Liver (tissue), 9 donors: Measurements from ENCODE around the gene KSR2. TPM values are rescaled to one million over a fixed set of nuclear protein-coding genes. Genes with fewer than 3 reads are reported as not detected.

Source experiments
- DNase-seq: peaks from one replicate; pipeline ENCODE4 v3.0.0-alpha.2; 2017; ENCODE audit warnings: low spot score
- H3K27ac ChIP-seq, 2 donors: one replicate each; pipeline ENCODE4 v1.7.0; 2013; ENCODE audit warnings: inconsistent platforms in 2 of 2, low read length in 2 of 2, control low read depth in 1 of 2, low read depth in 1 of 2, mild to moderate bottlenecking in 1 of 2
- H3K27me3 ChIP-seq, 4 donors: one replicate each; pipeline versions ENCODE4 v1.6.1 to v1.7.0; 2013; ENCODE audit warnings: low read length in 3 of 4, inconsistent platforms in 1 of 4, mild to moderate bottlenecking in 1 of 4, moderate library complexity in 1 of 4; ENCODE audit not compliant: control insufficient read depth in 4 of 4, insufficient read depth in 4 of 4
- H3K36me3 ChIP-seq, 4 donors: one replicate each; pipeline versions ENCODE4 v1.6.1 to v1.7.0; 2013; ENCODE audit warnings: low read length in 3 of 4, mild to moderate bottlenecking in 3 of 4, low read depth in 1 of 4, moderate library complexity in 1 of 4; ENCODE audit not compliant: control insufficient read depth in 4 of 4, insufficient read depth in 3 of 4
- H3K4me1 ChIP-seq, 4 donors: one replicate each; pipeline versions ENCODE4 v1.6.1 to v1.7.0; 2013; ENCODE audit warnings: low read length in 3 of 4, mild to moderate bottlenecking in 3 of 4, moderate library complexity in 1 of 4; ENCODE audit not compliant: control insufficient read depth in 4 of 4, insufficient read depth in 4 of 4
- H3K4me3 ChIP-seq, 3 donors: one replicate each; pipeline versions ENCODE4 v1.6.1 to v1.7.0; 2013; ENCODE audit warnings: low read length in 3 of 3, control low read depth in 1 of 3, low read depth in 1 of 3, mild to moderate bottlenecking in 1 of 3
- H3K9ac ChIP-seq, 2 donors: one replicate each; pipeline ENCODE4 v1.7.0; 2013; ENCODE audit warnings: low read length in 2 of 2, mild to moderate bottlenecking in 2 of 2, moderate library complexity in 2 of 2, control low read depth in 1 of 2, low read depth in 1 of 2
- H3K9me3 ChIP-seq, 4 donors: one replicate each; pipeline versions ENCODE4 v1.6.1 to v1.7.0; 2013; ENCODE audit warnings: low read length in 3 of 4; ENCODE audit not compliant: control insufficient read depth in 4 of 4
- EGR1 ChIP-seq, 2 donors: IDR thresholded peaks; 2 replicates each; pipeline ENCODE4 v1.6.1; 2016 to 2018; ENCODE audit warnings: antibody characterized with exemption in 2 of 2, low read depth in 2 of 2
- FOXA1 ChIP-seq: IDR thresholded peaks from 2 replicates; pipeline ENCODE4 v1.6.1; 2016; ENCODE audit warnings: antibody characterized with exemption
- FOXA2 ChIP-seq: IDR thresholded peaks from 2 replicates; pipeline ENCODE4 v1.6.1; 2016; ENCODE audit warnings: antibody characterized with exemption
- GABPA ChIP-seq, 2 donors: IDR thresholded peaks in 1 of 2; conservative IDR thresholded peaks in 1 of 2; 2 replicates each; pipeline ENCODE4 v1.6.1; 2016; ENCODE audit warnings: antibody characterized with exemption in 2 of 2, mild to moderate bottlenecking in 1 of 2, moderate library complexity in 1 of 2
- HNF4A ChIP-seq, 2 donors: conservative IDR thresholded peaks; 2 replicates each; pipeline ENCODE4 v1.6.1; 2016; ENCODE audit warnings: antibody characterized with exemption in 2 of 2, mild to moderate bottlenecking in 2 of 2
- JUND ChIP-seq, 2 donors: IDR thresholded peaks; 2 replicates each; pipeline ENCODE4 v1.6.1; 2016; ENCODE audit warnings: antibody characterized with exemption in 2 of 2
- MAX ChIP-seq: IDR thresholded peaks from 2 replicates; pipeline ENCODE4 v1.6.1; 2016; ENCODE audit warnings: antibody characterized with exemption
- NR2F2 ChIP-seq: IDR thresholded peaks from 2 replicates; pipeline ENCODE4 v1.6.1; 2016; ENCODE audit warnings: antibody characterized with exemption
- RAD21 ChIP-seq, 2 donors: IDR thresholded peaks; 2 replicates each; pipeline ENCODE4 v1.6.1; 2016; ENCODE audit warnings: antibody characterized with exemption in 2 of 2, mild to moderate bottlenecking in 2 of 2
- RXRA ChIP-seq, 2 donors: IDR thresholded peaks; 2 replicates each; pipeline ENCODE4 v1.6.1; 2017 to 2018; ENCODE audit warnings: antibody characterized with exemption in 2 of 2, mild to moderate bottlenecking in 1 of 2
- SP1 ChIP-seq: IDR thresholded peaks from 2 replicates; pipeline ENCODE4 v1.6.1; 2018; ENCODE audit warnings: antibody characterized with exemption, mild to moderate bottlenecking
- TAF1 ChIP-seq: conservative IDR thresholded peaks from 2 replicates; pipeline ENCODE4 v1.6.1; 2016; ENCODE audit warnings: antibody characterized with exemption, mild to moderate bottlenecking
- YY1 ChIP-seq: IDR thresholded peaks from 2 replicates; pipeline ENCODE4 v1.6.1; 2016; ENCODE audit warnings: antibody characterized with exemption, mild to moderate bottlenecking
- ZBTB33 ChIP-seq: IDR thresholded peaks from 2 replicates; pipeline ENCODE4 v1.6.1; 2016; ENCODE audit warnings: antibody characterized with exemption
- WGBS: extraction: QIAGEN DNeasy Blood & Tissue Kit; methylation state at CpG from one replicate; pipeline ENCODE4 v1.1.7; 2013; 5-methylcytosine and 5-hydroxymethylcytosine counted together
- polyA plus RNA-seq, 2 donors: library from polyadenylated mRNA; stranded (reverse) in 1 of 2; unstranded in 1 of 2; fragments of 200-250 nt in 1 of 2; fragments of >200 nt in 1 of 2; fragmentation: Nextera tagmentation in 1 of 2; extraction: Ambion mirVana in 1 of 2; gene quantifications; one replicate each; pipeline versions ENCODE4 v1.2.1 to v1.2.3, GENCODE V29; 2013 to 2015
- total RNA-seq, 2 donors: library from RNA; depleted of rRNA; stranded (reverse); fragments of >200 nt; gene quantifications; one replicate each; pipeline ENCODE4 v1.2.3, GENCODE V29; 2014
- TF ChIP-seq, protein P1 (sequence below): fragments of 150-350 bp; IDR thresholded peaks from 2 replicates; pipeline ENCODE4 v1.5.1; 2017; ENCODE audit warnings: improper control_type of control experiment, low read depth, low read length; ENCODE audit not compliant: missing input control
- TF ChIP-seq, protein P2 (sequence below): IDR thresholded peaks from 2 replicates; pipeline ENCODE4 v1.6.1; 2016; ENCODE audit warnings: antibody characterized with exemption
- TF ChIP-seq, protein P3 (sequence below): IDR thresholded peaks from 2 replicates; pipeline ENCODE4 v1.6.1; 2016; ENCODE audit warnings: antibody characterized with exemption, mild to moderate bottlenecking
- donor health status: healthy.
- donor health status: healthy.
- donor health status: healthy.
- donor health status: healthy.
- donor health status: healthy.

KSR2 gene
- total and polyA plus RNA-seq, 4 donors: under 0.01 to 0.02 (median under 0.01) TPM; not detected in 1

- H3K9me3 ChIP-seq: no peaks in the 10 kb centered on the region
- H3K4me1 ChIP-seq: no peaks in the 10 kb centered on the region
- H3K4me3 ChIP-seq: no peak overlapping the region
- H3K27ac ChIP-seq: no peak overlapping the region
- H3K27me3 ChIP-seq: peaks cover 0 to 3% (median 0%) of the 10 kb centered on the region in 4 donors
- H3K9ac ChIP-seq: no peak overlapping the region
- H3K36me3 ChIP-seq: no peaks in the 10 kb centered on the region
- WGBS: 86% methylated on average over 10 of the region's 10 CpGs
- TF ChIP-seq, protein P1, sequence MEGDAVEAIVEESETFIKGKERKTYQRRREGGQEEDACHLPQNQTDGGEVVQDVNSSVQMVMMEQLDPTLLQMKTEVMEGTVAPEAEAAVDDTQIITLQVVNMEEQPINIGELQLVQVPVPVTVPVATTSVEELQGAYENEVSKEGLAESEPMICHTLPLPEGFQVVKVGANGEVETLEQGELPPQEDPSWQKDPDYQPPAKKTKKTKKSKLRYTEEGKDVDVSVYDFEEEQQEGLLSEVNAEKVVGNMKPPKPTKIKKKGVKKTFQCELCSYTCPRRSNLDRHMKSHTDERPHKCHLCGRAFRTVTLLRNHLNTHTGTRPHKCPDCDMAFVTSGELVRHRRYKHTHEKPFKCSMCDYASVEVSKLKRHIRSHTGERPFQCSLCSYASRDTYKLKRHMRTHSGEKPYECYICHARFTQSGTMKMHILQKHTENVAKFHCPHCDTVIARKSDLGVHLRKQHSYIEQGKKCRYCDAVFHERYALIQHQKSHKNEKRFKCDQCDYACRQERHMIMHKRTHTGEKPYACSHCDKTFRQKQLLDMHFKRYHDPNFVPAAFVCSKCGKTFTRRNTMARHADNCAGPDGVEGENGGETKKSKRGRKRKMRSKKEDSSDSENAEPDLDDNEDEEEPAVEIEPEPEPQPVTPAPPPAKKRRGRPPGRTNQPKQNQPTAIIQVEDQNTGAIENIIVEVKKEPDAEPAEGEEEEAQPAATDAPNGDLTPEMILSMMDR: no peak
- no peak for TF ChIP-seq RXRA (IDR thresholded peaks at IDR 0.05)
- TF ChIP-seq NR2F2: no peak
- TF ChIP-seq MAX: no peak
- TF ChIP-seq SP1: no peak
- no peak for TF ChIP-seq FOXA2
- TF ChIP-seq, protein P2, sequence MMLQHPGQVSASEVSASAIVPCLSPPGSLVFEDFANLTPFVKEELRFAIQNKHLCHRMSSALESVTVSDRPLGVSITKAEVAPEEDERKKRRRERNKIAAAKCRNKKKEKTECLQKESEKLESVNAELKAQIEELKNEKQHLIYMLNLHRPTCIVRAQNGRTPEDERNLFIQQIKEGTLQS: no peak
- TF ChIP-seq HNF4A (conservative IDR thresholded peaks at IDR 0.05): no peak
- DNase-seq: no peak
Observed at GRCh38 chr12:117863002-117863709, 105.6 kb downstream of the KSR2 start.

DNA sequence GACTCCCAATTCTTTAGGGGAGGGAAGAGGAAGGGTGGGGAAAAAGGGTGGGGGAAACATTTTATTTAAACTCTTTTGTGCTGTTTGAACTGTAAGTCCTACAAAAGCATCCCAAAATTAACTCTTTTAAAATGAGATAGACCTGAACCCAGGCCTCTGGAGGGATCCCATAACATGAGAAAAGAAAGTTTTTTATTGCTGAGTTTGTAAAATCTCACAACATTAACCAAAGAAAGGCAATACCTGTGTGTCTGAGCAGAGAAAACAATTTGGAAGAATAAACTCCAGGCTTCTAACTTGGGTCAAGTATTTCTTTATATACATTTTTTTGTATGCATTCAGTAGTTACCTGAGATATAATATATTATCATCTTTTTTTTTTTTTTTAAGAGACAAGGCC is 107.1 kb downstream of the KSR2 start:
- Histone ChIP-seq H3K27me3 (peaks cover 0 to 3% (median 0%) of the 10 kb centered on the region in 4 donors), H3K4me3 (no peak overlapping the region), H3K9ac (no peak overlapping the region), H3K4me1 (no peaks in the 10 kb centered on the region), H3K9me3 (no peaks in the 10 kb centered on the region), H3K27ac (no peak overlapping the region), H3K36me3 (no peaks in the 10 kb centered on the region)
- DNase-seq: no peak
- TF ChIP-seq RXRA (IDR thresholded peaks at IDR 0.05) (no peak), RAD21 (IDR thresholded peaks at IDR 0.05) (no peak), FOXA2 (no peak), EGR1 (IDR thresholded peaks at IDR 0.05; ENCODE audit: low read depth in 2 of 2) (no peak), YY1 (no peak), NR2F2 (no peak), HNF4A (conservative IDR thresholded peaks at IDR 0.05) (no peak), FOXA1 (no peak), TAF1 (no peak), JUND (IDR thresholded peaks at IDR 0.05) (no peak), MAX (no peak), ZBTB33 (no peak), GABPA (IDR thresholded peaks at IDR 0.05 in 1 of 2, conservative IDR thresholded peaks at IDR 0.05 in 1 of 2) (no peak)
- TF ChIP-seq, protein P3, sequence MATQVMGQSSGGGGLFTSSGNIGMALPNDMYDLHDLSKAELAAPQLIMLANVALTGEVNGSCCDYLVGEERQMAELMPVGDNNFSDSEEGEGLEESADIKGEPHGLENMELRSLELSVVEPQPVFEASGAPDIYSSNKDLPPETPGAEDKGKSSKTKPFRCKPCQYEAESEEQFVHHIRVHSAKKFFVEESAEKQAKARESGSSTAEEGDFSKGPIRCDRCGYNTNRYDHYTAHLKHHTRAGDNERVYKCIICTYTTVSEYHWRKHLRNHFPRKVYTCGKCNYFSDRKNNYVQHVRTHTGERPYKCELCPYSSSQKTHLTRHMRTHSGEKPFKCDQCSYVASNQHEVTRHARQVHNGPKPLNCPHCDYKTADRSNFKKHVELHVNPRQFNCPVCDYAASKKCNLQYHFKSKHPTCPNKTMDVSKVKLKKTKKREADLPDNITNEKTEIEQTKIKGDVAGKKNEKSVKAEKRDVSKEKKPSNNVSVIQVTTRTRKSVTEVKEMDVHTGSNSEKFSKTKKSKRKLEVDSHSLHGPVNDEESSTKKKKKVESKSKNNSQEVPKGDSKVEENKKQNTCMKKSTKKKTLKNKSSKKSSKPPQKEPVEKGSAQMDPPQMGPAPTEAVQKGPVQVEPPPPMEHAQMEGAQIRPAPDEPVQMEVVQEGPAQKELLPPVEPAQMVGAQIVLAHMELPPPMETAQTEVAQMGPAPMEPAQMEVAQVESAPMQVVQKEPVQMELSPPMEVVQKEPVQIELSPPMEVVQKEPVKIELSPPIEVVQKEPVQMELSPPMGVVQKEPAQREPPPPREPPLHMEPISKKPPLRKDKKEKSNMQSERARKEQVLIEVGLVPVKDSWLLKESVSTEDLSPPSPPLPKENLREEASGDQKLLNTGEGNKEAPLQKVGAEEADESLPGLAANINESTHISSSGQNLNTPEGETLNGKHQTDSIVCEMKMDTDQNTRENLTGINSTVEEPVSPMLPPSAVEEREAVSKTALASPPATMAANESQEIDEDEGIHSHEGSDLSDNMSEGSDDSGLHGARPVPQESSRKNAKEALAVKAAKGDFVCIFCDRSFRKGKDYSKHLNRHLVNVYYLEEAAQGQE: no peak
- TF ChIP-seq, protein P1: no peak
- TF ChIP-seq, protein P2: no peak
